ENCODE results near the gene ACSF3. TPM values are rescaled to one million over a fixed set of nuclear protein-coding genes. Genes with fewer than 3 reads are reported as not detected.
"Not testable (repeated sequence)": the region's sequence is repeated elsewhere in the genome, so short reads cannot be mapped to it uniquely, and the experiment has no call there.

The ACSF3 gene
- total RNA-seq, 1 experiment from 2014 or later = 34.0 TPM

DNA sequence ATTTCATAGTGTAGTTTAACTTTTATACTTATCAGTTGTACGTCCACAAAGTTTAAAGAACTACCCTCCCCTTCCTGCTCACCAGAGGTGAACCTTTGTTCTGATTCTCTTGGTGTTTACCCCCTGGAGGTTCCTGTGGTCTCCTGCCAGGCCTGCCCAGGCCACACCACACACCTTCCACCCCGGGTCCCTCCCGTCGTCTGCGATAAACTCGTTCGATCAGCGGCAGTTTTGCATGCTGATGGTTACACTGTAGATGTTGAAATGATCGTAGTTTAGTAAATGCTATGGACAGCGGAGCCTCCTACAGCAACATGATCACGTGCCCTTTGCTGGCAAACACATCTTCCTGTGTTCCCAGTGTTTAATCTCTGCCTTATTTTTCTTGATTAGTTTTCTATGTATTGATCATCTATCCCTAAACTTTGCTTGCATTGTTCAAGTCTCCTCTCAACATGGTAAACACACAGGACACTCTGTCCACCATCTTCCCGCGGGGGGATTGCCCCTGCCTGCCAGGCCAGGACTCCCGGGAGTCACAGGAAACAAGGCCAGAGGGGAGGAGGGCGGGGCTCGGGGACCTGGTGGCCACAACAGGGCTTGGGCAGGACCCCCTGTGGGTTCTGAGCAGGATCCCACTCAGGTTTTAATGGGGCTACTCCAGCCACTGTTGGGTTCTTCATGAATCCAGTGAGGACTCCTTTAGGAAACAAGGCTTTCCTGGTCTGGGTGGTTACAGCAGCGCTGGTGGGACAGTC lies 2.8 kb upstream of the ACSF3 start:
- Histone ChIP-seq H2AFZ (no peak overlapping the region), H3F3A (ENCODE audit: insufficient read depth, low read depth) (no peaks in the 10 kb centered on the region), H3K4me1 (replicated peaks; ENCODE audit: insufficient read depth) (peaks cover 8% of the 10 kb centered on the region), H3K36me3 (ENCODE audit: low read depth) (no peaks in the 10 kb centered on the region), H3K27ac (no peak overlapping the region), H3K4me3 (no peak overlapping the region), H3K9me2 (ENCODE audit: insufficient read depth) (no peaks in the 10 kb centered on the region; the same call in 1 of the 2 replicates), H3K4me2 (no peak overlapping the region), H3K9me3 (ENCODE audit: insufficient read depth, low read depth) (no peaks in the 10 kb centered on the region), H3K27me3 (ENCODE audit: insufficient read depth, low read depth) (peaks cover 73% of the 10 kb centered on the region), H3K79me2 (ENCODE audit: low read depth) (peaks cover 16% of the 10 kb centered on the region), H4K20me1 (ENCODE audit: insufficient read depth) (no peaks in the 10 kb centered on the region)
- no peak for DNase-seq
- intact Hi-C loops (cut with micrococcal nuclease; ENCODE audit: unreplicated experiment) = no loop called here
- TF ChIP-seq, protein P1, sequence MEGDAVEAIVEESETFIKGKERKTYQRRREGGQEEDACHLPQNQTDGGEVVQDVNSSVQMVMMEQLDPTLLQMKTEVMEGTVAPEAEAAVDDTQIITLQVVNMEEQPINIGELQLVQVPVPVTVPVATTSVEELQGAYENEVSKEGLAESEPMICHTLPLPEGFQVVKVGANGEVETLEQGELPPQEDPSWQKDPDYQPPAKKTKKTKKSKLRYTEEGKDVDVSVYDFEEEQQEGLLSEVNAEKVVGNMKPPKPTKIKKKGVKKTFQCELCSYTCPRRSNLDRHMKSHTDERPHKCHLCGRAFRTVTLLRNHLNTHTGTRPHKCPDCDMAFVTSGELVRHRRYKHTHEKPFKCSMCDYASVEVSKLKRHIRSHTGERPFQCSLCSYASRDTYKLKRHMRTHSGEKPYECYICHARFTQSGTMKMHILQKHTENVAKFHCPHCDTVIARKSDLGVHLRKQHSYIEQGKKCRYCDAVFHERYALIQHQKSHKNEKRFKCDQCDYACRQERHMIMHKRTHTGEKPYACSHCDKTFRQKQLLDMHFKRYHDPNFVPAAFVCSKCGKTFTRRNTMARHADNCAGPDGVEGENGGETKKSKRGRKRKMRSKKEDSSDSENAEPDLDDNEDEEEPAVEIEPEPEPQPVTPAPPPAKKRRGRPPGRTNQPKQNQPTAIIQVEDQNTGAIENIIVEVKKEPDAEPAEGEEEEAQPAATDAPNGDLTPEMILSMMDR (conservative IDR thresholded peaks at IDR 0.05) = no peak
- TF ChIP-seq EZH2 (IDR thresholded peaks at IDR 0.05; ENCODE audit: low read depth) = no peak
- ChIA-PET CTCF (no interaction called here), POLR2A (ENCODE audit: unreplicated experiment) (no interaction called here)
- no TSS peak for BruUV-seq (replicated peaks)

- no peaks in the 10 kb centered on the region for H3F3A ChIP-seq (ENCODE audit: insufficient read depth, low read depth)
- H3K9me2 ChIP-seq (ENCODE audit: insufficient read depth) = no peaks in the 10 kb centered on the region; the same call in 1 of the 2 replicates
- CTCF ChIA-PET = no interaction called here
- no peak overlapping the region for H2AFZ ChIP-seq
- BruUV-seq (replicated peaks) = no TSS peak
- no peak overlapping the region for H3K27ac ChIP-seq
- H3K79me2 ChIP-seq (ENCODE audit: low read depth) = peaks cover 28% of the 10 kb centered on the region
- no peak overlapping the region for H3K4me3 ChIP-seq
- POLR2A ChIA-PET (ENCODE audit: unreplicated experiment) = no interaction called here
- no peak for DNase-seq
- no peaks in the 10 kb centered on the region for H3K36me3 ChIP-seq (ENCODE audit: low read depth)
- intact Hi-C loops (cut with micrococcal nuclease; ENCODE audit: unreplicated experiment) = no loop called here
- H3K4me1 ChIP-seq (replicated peaks; ENCODE audit: insufficient read depth) = peaks cover 8% of the 10 kb centered on the region
- H3K9me3 ChIP-seq (ENCODE audit: insufficient read depth, low read depth) = no peaks in the 10 kb centered on the region
- H3K4me2 ChIP-seq = no peak overlapping the region
- TF ChIP-seq, protein P1 (conservative IDR thresholded peaks at IDR 0.05) = no peak
- no peak for TF ChIP-seq EZH2 (IDR thresholded peaks at IDR 0.05; ENCODE audit: low read depth)
- H4K20me1 ChIP-seq (ENCODE audit: insufficient read depth) = no peaks in the 10 kb centered on the region; the same call in 1 of the 2 replicates
- H3K27me3 ChIP-seq (ENCODE audit: insufficient read depth, low read depth) = peaks cover 61% of the 10 kb centered on the region
Observed at GRCh38 chr16:89092013-89092412, 1.6 kb upstream of the ACSF3 start.

GRCh38 chr16:89093252-89093601 lies 425 bp upstream of the ACSF3 start:
- H3K9me2 ChIP-seq (ENCODE audit: insufficient read depth); H3F3A ChIP-seq (ENCODE audit: insufficient read depth, low read depth); H3K9me3 ChIP-seq (ENCODE audit: insufficient read depth, low read depth); intact Hi-C loops (cut with micrococcal nuclease; ENCODE audit: unreplicated experiment); POLR2A ChIA-PET (ENCODE audit: unreplicated experiment); BruUV-seq (replicated peaks); H4K20me1 ChIP-seq (ENCODE audit: insufficient read depth); H3K27ac ChIP-seq; DNase-seq; CTCF ChIA-PET; H3K36me3 ChIP-seq (ENCODE audit: low read depth); H3K4me1 ChIP-seq (replicated peaks; ENCODE audit: insufficient read depth): not testable (repeated sequence)
- peak overlapping the region; percentile 69 for H3K4me2 ChIP-seq
- H3K4me3 ChIP-seq = peak overlapping the region; percentile 100; the same call in 1 of the 2 replicates
- peak overlapping the region; percentile 79 for H2AFZ ChIP-seq
- H3K79me2 ChIP-seq (ENCODE audit: low read depth) = peaks cover 29% of the 10 kb centered on the region
- peaks cover 49% of the 10 kb centered on the region for H3K27me3 ChIP-seq (ENCODE audit: insufficient read depth, low read depth)

All from PC-9 (cell line).